ENCODE results near the gene KDSR.

KDSR gene

DNA sequence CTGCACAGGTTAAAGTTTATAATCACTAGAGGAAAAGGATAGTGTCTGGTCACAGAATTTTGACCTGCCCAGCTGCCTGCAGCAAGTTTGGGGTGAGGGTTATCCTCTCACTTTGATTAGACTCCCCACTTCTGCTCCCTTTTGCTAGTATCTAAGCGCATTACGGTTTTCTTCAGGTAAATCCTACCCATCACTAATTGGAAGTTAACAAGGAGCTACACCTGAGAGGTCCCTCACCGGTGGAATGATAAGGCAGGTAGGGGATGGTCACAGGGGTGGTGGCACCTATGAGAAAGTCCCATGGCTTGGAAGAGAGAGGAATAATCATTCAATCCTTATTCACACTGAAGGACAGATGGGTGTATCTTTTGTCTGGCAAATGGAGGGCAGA, 55.0 kb downstream of the KDSR start:
- DNase-seq (ENCODE audit: low read depth in 1 of 2, low spot score in 1 of 2), result no peak
- Histone ChIP-seq H3K27me3 (ENCODE audit: insufficient read depth, poor library complexity, severe bottlenecking) (no peaks in the 10 kb centered on the region), H3K27ac (replicated peaks) (no peak overlapping the region), H3K4me3 (replicated peaks; ENCODE audit: insufficient read depth, low read length) (no peak overlapping the region)
- no peak for TF ChIP-seq GABPA (IDR thresholded peaks at IDR 0.05; ENCODE audit: low read depth)
- no peak for TF ChIP-seq SPI1 (IDR thresholded peaks at IDR 0.05; ENCODE audit: borderline replicate concordance, low read depth)
- TF ChIP-seq, protein P1, sequence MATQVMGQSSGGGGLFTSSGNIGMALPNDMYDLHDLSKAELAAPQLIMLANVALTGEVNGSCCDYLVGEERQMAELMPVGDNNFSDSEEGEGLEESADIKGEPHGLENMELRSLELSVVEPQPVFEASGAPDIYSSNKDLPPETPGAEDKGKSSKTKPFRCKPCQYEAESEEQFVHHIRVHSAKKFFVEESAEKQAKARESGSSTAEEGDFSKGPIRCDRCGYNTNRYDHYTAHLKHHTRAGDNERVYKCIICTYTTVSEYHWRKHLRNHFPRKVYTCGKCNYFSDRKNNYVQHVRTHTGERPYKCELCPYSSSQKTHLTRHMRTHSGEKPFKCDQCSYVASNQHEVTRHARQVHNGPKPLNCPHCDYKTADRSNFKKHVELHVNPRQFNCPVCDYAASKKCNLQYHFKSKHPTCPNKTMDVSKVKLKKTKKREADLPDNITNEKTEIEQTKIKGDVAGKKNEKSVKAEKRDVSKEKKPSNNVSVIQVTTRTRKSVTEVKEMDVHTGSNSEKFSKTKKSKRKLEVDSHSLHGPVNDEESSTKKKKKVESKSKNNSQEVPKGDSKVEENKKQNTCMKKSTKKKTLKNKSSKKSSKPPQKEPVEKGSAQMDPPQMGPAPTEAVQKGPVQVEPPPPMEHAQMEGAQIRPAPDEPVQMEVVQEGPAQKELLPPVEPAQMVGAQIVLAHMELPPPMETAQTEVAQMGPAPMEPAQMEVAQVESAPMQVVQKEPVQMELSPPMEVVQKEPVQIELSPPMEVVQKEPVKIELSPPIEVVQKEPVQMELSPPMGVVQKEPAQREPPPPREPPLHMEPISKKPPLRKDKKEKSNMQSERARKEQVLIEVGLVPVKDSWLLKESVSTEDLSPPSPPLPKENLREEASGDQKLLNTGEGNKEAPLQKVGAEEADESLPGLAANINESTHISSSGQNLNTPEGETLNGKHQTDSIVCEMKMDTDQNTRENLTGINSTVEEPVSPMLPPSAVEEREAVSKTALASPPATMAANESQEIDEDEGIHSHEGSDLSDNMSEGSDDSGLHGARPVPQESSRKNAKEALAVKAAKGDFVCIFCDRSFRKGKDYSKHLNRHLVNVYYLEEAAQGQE (IDR thresholded peaks at IDR 0.05; ENCODE audit: insufficient replicate concordance, low read depth), result no peak
- TF ChIP-seq POLR2AphosphoS5 (IDR thresholded peaks at IDR 0.05; ENCODE audit: low read depth), result no peak
- TF ChIP-seq, protein P2, sequence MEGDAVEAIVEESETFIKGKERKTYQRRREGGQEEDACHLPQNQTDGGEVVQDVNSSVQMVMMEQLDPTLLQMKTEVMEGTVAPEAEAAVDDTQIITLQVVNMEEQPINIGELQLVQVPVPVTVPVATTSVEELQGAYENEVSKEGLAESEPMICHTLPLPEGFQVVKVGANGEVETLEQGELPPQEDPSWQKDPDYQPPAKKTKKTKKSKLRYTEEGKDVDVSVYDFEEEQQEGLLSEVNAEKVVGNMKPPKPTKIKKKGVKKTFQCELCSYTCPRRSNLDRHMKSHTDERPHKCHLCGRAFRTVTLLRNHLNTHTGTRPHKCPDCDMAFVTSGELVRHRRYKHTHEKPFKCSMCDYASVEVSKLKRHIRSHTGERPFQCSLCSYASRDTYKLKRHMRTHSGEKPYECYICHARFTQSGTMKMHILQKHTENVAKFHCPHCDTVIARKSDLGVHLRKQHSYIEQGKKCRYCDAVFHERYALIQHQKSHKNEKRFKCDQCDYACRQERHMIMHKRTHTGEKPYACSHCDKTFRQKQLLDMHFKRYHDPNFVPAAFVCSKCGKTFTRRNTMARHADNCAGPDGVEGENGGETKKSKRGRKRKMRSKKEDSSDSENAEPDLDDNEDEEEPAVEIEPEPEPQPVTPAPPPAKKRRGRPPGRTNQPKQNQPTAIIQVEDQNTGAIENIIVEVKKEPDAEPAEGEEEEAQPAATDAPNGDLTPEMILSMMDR (IDR thresholded peaks at IDR 0.05; ENCODE audit: insufficient read depth, low read length), result no peak

DNA sequence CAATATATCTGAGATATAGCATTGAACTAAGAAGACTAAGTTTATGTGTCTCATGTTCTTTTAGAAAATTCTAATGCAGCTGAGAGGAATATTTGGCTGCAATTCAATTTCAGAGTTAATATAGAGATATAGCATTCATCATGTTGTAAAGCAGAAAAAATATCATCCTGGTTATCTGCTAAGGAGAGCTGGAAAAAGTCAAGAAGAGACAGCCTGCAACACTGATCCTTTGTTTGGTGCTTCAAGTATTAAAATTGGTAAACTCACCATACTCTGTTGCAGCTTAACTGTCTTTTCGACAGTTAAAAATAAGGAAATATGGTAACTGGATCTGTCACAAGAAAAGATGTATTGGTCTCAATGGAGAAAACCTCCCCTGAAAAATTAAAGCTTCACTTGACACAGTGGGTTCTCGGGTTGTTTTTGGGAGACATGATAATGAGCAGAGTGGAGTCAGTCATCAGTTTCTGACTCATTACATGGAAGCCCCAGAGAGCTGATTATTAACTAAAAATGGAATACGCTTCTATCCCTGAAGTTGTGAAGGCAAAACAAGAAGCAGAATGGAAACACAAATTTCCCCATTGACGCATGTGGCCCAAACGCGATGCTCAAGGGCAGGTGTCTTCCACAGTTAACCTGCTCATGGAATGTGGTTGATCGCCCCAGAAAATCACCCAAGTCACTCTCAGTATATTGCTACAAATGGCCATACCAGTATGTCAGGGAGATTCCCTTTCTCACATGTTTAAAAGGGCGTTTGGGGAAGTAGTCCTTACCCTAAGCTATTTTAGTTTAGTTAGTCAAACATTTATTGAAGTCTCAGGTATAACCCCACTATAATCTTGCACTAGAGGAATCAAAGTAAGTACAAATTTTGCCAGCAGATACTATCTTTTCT, 55.6 kb downstream of the KDSR start:
- Histone ChIP-seq H3K27ac (replicated peaks) (no peak overlapping the region), H3K4me3 (replicated peaks; ENCODE audit: insufficient read depth, low read length) (no peak overlapping the region), H3K27me3 (ENCODE audit: insufficient read depth, poor library complexity, severe bottlenecking) (no peaks in the 10 kb centered on the region)
- DNase-seq (ENCODE audit: low read depth in 1 of 2, low spot score in 1 of 2), result no peak
- TF ChIP-seq, protein P2 (IDR thresholded peaks at IDR 0.05; ENCODE audit: insufficient read depth, low read length), result no peak
- no peak for TF ChIP-seq POLR2AphosphoS5 (IDR thresholded peaks at IDR 0.05; ENCODE audit: low read depth)

DNA sequence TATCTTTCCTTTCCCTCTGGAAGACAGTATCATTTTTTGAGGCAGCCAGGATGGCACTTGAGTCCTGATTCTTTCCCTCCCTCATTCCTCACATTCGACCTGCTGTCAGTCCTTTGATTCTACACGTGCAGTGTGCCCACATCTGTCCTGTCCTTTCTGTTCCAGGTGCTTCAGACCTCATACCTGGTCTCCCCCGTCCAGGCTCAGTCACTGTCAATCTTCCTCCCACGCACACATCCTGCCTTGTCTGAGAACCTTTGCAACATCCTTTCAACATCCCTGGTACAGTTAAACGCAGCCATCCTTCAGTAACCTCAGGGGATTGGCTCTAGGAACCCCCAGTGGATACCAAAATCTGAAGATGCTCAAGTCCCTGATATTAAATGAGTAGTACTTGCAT, 57.6 kb downstream of the KDSR start:
- H3K4me3 ChIP-seq (replicated peaks; ENCODE audit: insufficient read depth, low read length), result no peak overlapping the region
- no peak overlapping the region for H3K27ac ChIP-seq (replicated peaks)

DNA sequence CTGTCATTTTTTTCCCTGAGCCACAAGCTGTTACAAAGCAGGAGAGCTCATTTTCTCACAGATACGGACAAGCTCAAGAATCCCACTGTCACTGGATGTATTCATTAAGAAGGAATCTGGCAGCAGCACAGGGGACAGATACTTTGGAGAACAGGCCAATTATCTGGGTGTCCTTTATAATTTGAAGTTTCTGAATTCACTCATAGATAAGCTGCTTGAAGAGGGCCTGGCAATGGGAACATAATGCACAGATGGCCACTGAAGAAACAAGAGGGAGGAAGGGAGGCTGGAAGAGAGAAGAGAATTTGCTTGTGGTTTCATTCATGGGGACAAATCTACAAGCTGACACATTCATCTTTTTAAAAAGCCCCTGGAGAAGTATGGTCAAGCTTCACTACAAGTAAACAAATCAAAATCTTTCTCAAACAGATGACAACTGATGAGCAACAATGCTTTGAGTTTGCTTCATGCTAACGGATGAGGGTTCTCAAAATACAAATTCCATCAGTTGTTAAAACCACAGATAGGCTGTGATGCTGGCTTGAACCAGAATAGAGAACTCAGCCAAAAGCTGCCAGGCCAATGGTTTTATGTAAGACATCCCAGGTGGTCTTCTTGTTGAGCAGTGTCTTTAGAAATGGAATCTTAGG, 59.3 kb downstream of the KDSR start:
- DNase-seq (ENCODE audit: low read depth in 1 of 2, low spot score in 1 of 2), result no peak
- H3K27ac ChIP-seq (replicated peaks), result no peak overlapping the region
- TF ChIP-seq, protein P1 (IDR thresholded peaks at IDR 0.05; ENCODE audit: insufficient replicate concordance, low read depth), result no peak
- TF ChIP-seq POLR2AphosphoS5 (IDR thresholded peaks at IDR 0.05; ENCODE audit: low read depth), result no peak
- no peak for TF ChIP-seq GABPA (IDR thresholded peaks at IDR 0.05; ENCODE audit: low read depth)
- TF ChIP-seq SPI1 (IDR thresholded peaks at IDR 0.05; ENCODE audit: borderline replicate concordance, low read depth), result no peak
- TF ChIP-seq, protein P2 (IDR thresholded peaks at IDR 0.05; ENCODE audit: insufficient read depth, low read length), result no peak
- no peaks in the 10 kb centered on the region for H3K27me3 ChIP-seq (ENCODE audit: insufficient read depth, poor library complexity, severe bottlenecking)
- H3K4me3 ChIP-seq (replicated peaks; ENCODE audit: insufficient read depth, low read length), result no peak overlapping the region

More for the DNA sequence above, 57.6 kb downstream of the KDSR start:
- no peak for DNase-seq (ENCODE audit: low read depth in 1 of 2, low spot score in 1 of 2)
- peak; percentile 48; the same call in 1 of the 2 replicates for TF ChIP-seq POLR2AphosphoS5 (IDR thresholded peaks at IDR 0.05; ENCODE audit: low read depth)
- TF ChIP-seq, protein P1 (IDR thresholded peaks at IDR 0.05; ENCODE audit: insufficient replicate concordance, low read depth), result no peak
- no peaks in the 10 kb centered on the region for H3K27me3 ChIP-seq (ENCODE audit: insufficient read depth, poor library complexity, severe bottlenecking)

Data from HL-60 (cell line).